GM19351 (cell line): ENCODE measurements around the gene ONECUT3.

Experiments used
- ATAC-seq: cut with Tn5 transposase; IDR thresholded peaks from one replicate; pipeline ENCODE4 v1.9.1; 2021; ENCODE audit warnings: mild to moderate bottlenecking, moderate library complexity; ENCODE audit not compliant: unreplicated experiment

Gene ONECUT3

GRCh38 chr19:1813192-1814182 is 60.2 kb downstream of the ONECUT3 start:
- no peak for ATAC-seq

GRCh38 chr19:1814391-1814790 is 61.1 kb downstream of the ONECUT3 start:
- ATAC-seq, result no peak

- no peak for ATAC-seq
These were observed 61.7 kb downstream of the ONECUT3 start for GRCh38 chr19:1814833-1815604.

- no peak for ATAC-seq
These were observed 62.6 kb downstream of the ONECUT3 start for GRCh38 chr19:1815605-1816529.

GRCh38 chr19:1816530-1817298 is 63.4 kb downstream of the ONECUT3 start:
- no peak for ATAC-seq

- no peak for ATAC-seq
These were observed 64.4 kb downstream of the ONECUT3 start for GRCh38 chr19:1817553-1818179.

- no peak for ATAC-seq
These were observed 65.4 kb downstream of the ONECUT3 start for GRCh38 chr19:1818549-1819195.

- ATAC-seq, result no peak
These were observed 66.3 kb downstream of the ONECUT3 start for GRCh38 chr19:1819341-1820255.

GRCh38 chr19:1822210-1822609 is 68.9 kb downstream of the ONECUT3 start:
- no peak for ATAC-seq

- no peak for ATAC-seq
These were observed 69.7 kb downstream of the ONECUT3 start for GRCh38 chr19:1823020-1823419.

- ATAC-seq, result no peak
These were observed 70.4 kb downstream of the ONECUT3 start for GRCh38 chr19:1823539-1824251.

- ATAC-seq, result no peak
These were observed 70.9 kb downstream of the ONECUT3 start for GRCh38 chr19:1824252-1824622.

- ATAC-seq, result no peak
These were observed 72.7 kb downstream of the ONECUT3 start for GRCh38 chr19:1825909-1826556.

- no peak for ATAC-seq
These were observed 73.5 kb downstream of the ONECUT3 start for GRCh38 chr19:1826557-1827521.

GRCh38 chr19:1827566-1828278 is 74.4 kb downstream of the ONECUT3 start:
- ATAC-seq, result no peak
